ENCODE data around the gene TPH2. TPM values are rescaled to one million over a fixed set of nuclear protein-coding genes. Genes with fewer than 3 reads are reported as not detected.

The TPH2 gene
- total RNA-seq, 4 donors from 2014 or later = not detected

GRCh38 chr12:72071030-72071429, 132.4 kb downstream of the TPH2 start:
- Histone ChIP-seq H3K4me3 (no peak overlapping the region), H3K27me3 (no peaks in the 10 kb centered on the region), H3K9me3 (peaks cover 0 to 4% (median 0%) of the 10 kb centered on the region in 3 donors), H3K36me3 (no peaks in the 10 kb centered on the region), H3K4me1 (no peaks in the 10 kb centered on the region), H3K27ac (no peak overlapping the region)
- ATAC-seq = no peak
- TF ChIP-seq POLR2AphosphoS5 (IDR thresholded peaks at IDR 0.05) (no peak), CTCF (IDR thresholded peaks at IDR 0.05) (no peak), EP300 (IDR thresholded peaks at IDR 0.05) (no peak), POLR2A (IDR thresholded peaks at IDR 0.05) (no peak)
- whole genome bisulfite sequencing, 2 donors (ENCODE audit: low coverage in 1 of 2) = 90 to 100% methylated on average over 2 of the region's 2 CpGs

GRCh38 chr12:72072592-72073212, 134.1 kb downstream of the TPH2 start:
- ATAC-seq = no peak
- no peaks in the 10 kb centered on the region for H3K27me3 ChIP-seq
- TF ChIP-seq POLR2AphosphoS5 (IDR thresholded peaks at IDR 0.05) (no peak), POLR2A (IDR thresholded peaks at IDR 0.05) (no peak), EP300 (IDR thresholded peaks at IDR 0.05) (no peak), CTCF (IDR thresholded peaks at IDR 0.05) (no peak)
- H3K4me3 ChIP-seq = no peak overlapping the region
- 0 to 14% methylated on average over 1 of the region's 1 CpG for WGBS, 2 donors (ENCODE audit: low coverage in 1 of 2)
- no peak overlapping the region for H3K27ac ChIP-seq
- H3K9me3 ChIP-seq = peaks cover 0 to 4% (median 0%) of the 10 kb centered on the region in 3 donors
- H3K36me3 ChIP-seq = no peaks in the 10 kb centered on the region
- H3K4me1 ChIP-seq = no peaks in the 10 kb centered on the region

GRCh38 chr12:72074065-72074464, 135.4 kb downstream of the TPH2 start:
- no peak for ATAC-seq
- Histone ChIP-seq H3K9me3 (peaks cover 0 to 4% (median 0%) of the 10 kb centered on the region in 3 donors), H3K4me3 (no peak overlapping the region), H3K4me1 (no peaks in the 10 kb centered on the region), H3K27ac (no peak overlapping the region), H3K27me3 (no peaks in the 10 kb centered on the region), H3K36me3 (no peaks in the 10 kb centered on the region)
- TF ChIP-seq CTCF (IDR thresholded peaks at IDR 0.05) (no peak), POLR2A (IDR thresholded peaks at IDR 0.05) (no peak), EP300 (IDR thresholded peaks at IDR 0.05) (no peak), POLR2AphosphoS5 (IDR thresholded peaks at IDR 0.05) (no peak)
- 85 to 100% methylated on average over 1 of the region's 1 CpG for WGBS, 2 donors (ENCODE audit: low coverage in 1 of 2)

GRCh38 chr12:72074956-72075355, 136.3 kb downstream of the TPH2 start:
- no peak overlapping the region for H3K27ac ChIP-seq
- H3K4me1 ChIP-seq = no peaks in the 10 kb centered on the region
- H3K9me3 ChIP-seq = peaks cover 0 to 4% (median 0%) of the 10 kb centered on the region in 3 donors
- no peak for ATAC-seq
- H3K4me3 ChIP-seq = no peak overlapping the region
- H3K36me3 ChIP-seq = no peaks in the 10 kb centered on the region
- TF ChIP-seq EP300 (IDR thresholded peaks at IDR 0.05) = no peak
- TF ChIP-seq POLR2A (IDR thresholded peaks at IDR 0.05) = no peak
- no peak for TF ChIP-seq POLR2AphosphoS5 (IDR thresholded peaks at IDR 0.05)
- TF ChIP-seq CTCF (IDR thresholded peaks at IDR 0.05) = no peak
- no peaks in the 10 kb centered on the region for H3K27me3 ChIP-seq
- 47 to 82% methylated on average over 2 to 3 of the region's 3 CpGs for WGBS, 2 donors (ENCODE audit: low coverage in 1 of 2)

GRCh38 chr12:72075401-72075800, 136.8 kb downstream of the TPH2 start:
- Histone ChIP-seq H3K27me3 (no peaks in the 10 kb centered on the region), H3K27ac (no peak overlapping the region), H3K4me3 (no peak overlapping the region), H3K4me1 (no peaks in the 10 kb centered on the region), H3K9me3 (peaks cover 0 to 4% (median 0%) of the 10 kb centered on the region in 3 donors), H3K36me3 (no peaks in the 10 kb centered on the region)
- 77 to 88% methylated on average over 3 of the region's 3 CpGs for WGBS, 2 donors (ENCODE audit: low coverage in 1 of 2)
- TF ChIP-seq POLR2A (IDR thresholded peaks at IDR 0.05) (no peak), POLR2AphosphoS5 (IDR thresholded peaks at IDR 0.05) (no peak), EP300 (IDR thresholded peaks at IDR 0.05) (no peak), CTCF (IDR thresholded peaks at IDR 0.05) (no peak)
- ATAC-seq = no peak
